Thymus (tissue), 11 donors: ENCODE measurements around the gene TEX11. TPM values are rescaled to one million over a fixed set of nuclear protein-coding genes. Genes with fewer than 3 reads are reported as not detected.
"Not testable (repeated sequence)": the region's sequence is repeated elsewhere in the genome, so short reads cannot be mapped to it uniquely, and the experiment has no call there.

Experiments used
- DNase-seq, 9 donors: peaks; one replicate each; pipeline ENCODE4 v3.0.0-alpha.2; 2013; ENCODE audit warnings: low spot score in 9 of 9, low read depth in 6 of 9, missing footprints in 1 of 9
- H3K27ac ChIP-seq, 2 donors: one replicate each; pipeline ENCODE4 v1.5.1; 2013; ENCODE audit warnings: control low read depth in 1 of 2, low read depth in 1 of 2, low read length in 1 of 2, mild to moderate bottlenecking in 1 of 2, moderate library complexity in 1 of 2
- H3K27me3 ChIP-seq, 2 donors: one replicate each; pipeline ENCODE4 v1.5.1; 2013; ENCODE audit warnings: low read length in 1 of 2; ENCODE audit not compliant: control insufficient read depth in 2 of 2, insufficient read depth in 1 of 2
- H3K36me3 ChIP-seq, 2 donors: one replicate each; pipeline ENCODE4 v1.5.1; 2013; ENCODE audit warnings: low read length in 1 of 2, mild to moderate bottlenecking in 1 of 2, moderate library complexity in 1 of 2; ENCODE audit not compliant: control insufficient read depth in 2 of 2, insufficient read depth in 2 of 2
- H3K4me1 ChIP-seq, 2 donors: one replicate each; pipeline ENCODE4 v1.5.1; 2013; ENCODE audit warnings: low read length in 2 of 2; ENCODE audit not compliant: control insufficient read depth in 2 of 2, insufficient read depth in 2 of 2
- H3K4me3 ChIP-seq, 2 donors: one replicate each; pipeline ENCODE4 v1.5.1; 2013; ENCODE audit warnings: low read length in 2 of 2, control low read depth in 1 of 2, mild to moderate bottlenecking in 1 of 2
- H3K9me3 ChIP-seq, 2 donors: one replicate each; pipeline ENCODE4 v1.5.1; 2013; ENCODE audit warnings: low read length in 1 of 2, mild to moderate bottlenecking in 1 of 2; ENCODE audit not compliant: control insufficient read depth in 2 of 2, insufficient read depth in 1 of 2
- WGBS: extraction: QIAGEN DNeasy Blood & Tissue Kit; methylation state at CpG from one replicate; pipeline ENCODE4 v1.1.7; 2013; 5-methylcytosine and 5-hydroxymethylcytosine counted together
- polyA plus RNA-seq: library from polyadenylated mRNA; stranded (reverse); fragments of 200-250 nt; gene quantifications from one replicate; pipeline ENCODE4 v1.2.3, GENCODE V29; 2013
- total RNA-seq: library from RNA; stranded (reverse); fragments of 120-200 nt; gene quantifications from one replicate; pipeline ENCODE4 v1.2.4, GENCODE V29; 2013
- donor health status: healthy.

The TEX11 gene
- total and polyA plus RNA-seq, 2 donors = 0.05 to 0.14 TPM

GRCh38 chrX:70878902-70879301 lies 29.6 kb downstream of the TEX11 start:
- DNase-seq = no peak
- no peaks in the 10 kb centered on the region for H3K9me3 ChIP-seq
- H3K27ac ChIP-seq = no peak overlapping the region
- no peak overlapping the region for H3K4me3 ChIP-seq
- H3K4me1 ChIP-seq = no peaks in the 10 kb centered on the region
- no peaks in the 10 kb centered on the region for H3K27me3 ChIP-seq
- no peaks in the 10 kb centered on the region for H3K36me3 ChIP-seq
- WGBS = 20% methylated on average over 2 of the region's 2 CpGs

DNA sequence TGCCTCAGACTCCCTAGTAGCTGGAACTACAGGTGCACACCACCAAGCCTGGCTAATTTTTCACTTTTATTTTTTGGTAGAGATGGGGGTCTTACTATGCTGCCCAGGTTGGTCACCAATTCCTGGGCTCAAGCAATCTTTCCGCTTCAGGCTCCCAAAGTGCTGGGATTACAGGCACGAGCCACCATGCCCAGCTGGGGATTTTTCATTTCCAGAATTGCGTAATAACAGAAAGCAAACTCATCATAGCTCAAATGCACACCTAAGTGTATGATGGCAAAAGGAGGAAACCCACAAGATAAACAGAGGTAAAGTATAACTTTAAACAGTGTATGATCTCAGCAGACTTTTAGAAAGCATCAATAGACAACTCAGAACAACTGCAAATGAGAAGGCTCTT lies 56.2 kb downstream of the TEX11 start:
- Histone ChIP-seq H3K4me1 (no peaks in the 10 kb centered on the region), H3K4me3 (no peak overlapping the region), H3K27ac (no peak overlapping the region), H3K36me3 (no peaks in the 10 kb centered on the region), H3K9me3 (no peaks in the 10 kb centered on the region), H3K27me3 (no peaks in the 10 kb centered on the region)
- DNase-seq = no peak
- WGBS = 93% methylated on average over 3 of the region's 3 CpGs

DNA sequence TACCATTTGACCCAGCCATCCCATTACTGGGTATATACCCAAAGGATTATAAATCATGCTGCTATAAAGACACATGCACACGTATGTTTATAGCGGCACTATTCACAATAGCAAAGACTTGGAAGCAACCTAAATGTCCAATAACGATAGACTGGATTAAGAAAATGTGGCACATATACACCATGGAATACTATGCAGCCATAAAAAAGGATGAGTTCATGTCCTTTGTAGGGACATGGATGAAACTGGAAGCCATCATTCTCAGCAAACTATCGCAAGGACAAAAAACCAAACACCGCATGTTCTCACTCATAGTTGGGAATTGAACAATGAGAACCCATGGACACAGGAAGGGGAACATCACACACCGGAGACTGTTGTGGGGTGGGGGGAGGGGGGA lies 64.4 kb downstream of the TEX11 start:
- 99% methylated on average over 6 of the region's 6 CpGs for WGBS
- not testable (repeated sequence) for H3K27ac ChIP-seq, H3K27me3 ChIP-seq, DNase-seq, H3K4me1 ChIP-seq, H3K36me3 ChIP-seq, H3K9me3 ChIP-seq, H3K4me3 ChIP-seq

DNA sequence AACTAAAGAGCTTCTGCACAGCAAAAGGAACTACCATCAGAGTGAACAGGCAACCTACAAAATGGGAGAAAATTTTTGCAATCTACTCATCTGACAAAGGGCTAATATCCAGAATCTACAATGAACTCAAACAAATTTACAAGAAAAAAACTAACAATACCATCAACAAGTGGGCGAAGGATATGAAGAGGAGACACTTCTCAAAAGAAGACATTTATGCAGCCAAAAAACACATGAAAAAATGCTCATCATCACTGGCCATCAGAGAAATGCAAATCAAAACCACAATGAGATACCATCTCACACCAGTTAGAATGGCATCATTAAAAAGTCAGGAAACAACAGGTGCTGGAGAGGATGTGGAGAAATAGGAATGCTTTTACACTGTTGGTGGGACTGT lies 64.9 kb downstream of the TEX11 start:
- H3K9me3 ChIP-seq, H3K4me1 ChIP-seq, H3K36me3 ChIP-seq, H3K4me3 ChIP-seq, DNase-seq, H3K27me3 ChIP-seq, H3K27ac ChIP-seq: not testable (repeated sequence)
- WGBS = 97% methylated on average over 1 of the region's 1 CpG

DNA sequence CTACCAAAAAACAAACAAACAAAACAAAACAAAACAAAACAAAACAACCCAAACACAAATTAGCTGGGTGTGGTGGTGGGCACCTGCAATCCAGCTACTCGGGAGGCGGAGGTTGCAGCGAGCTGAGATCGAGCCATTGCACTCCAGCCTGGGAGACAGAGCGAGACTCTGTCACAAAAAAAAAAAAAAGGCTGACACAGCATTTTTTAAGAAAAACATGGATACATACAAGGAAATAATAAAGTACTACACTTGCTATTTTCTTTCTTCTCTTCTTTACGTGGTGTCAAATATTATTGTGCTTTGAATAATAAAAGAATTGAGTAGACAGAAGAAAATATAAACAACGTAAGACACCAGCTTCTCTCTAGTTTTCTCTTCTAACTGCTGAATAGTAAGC lies 73.9 kb downstream of the TEX11 start:
- DNase-seq = no peak
- H3K9me3 ChIP-seq = no peaks in the 10 kb centered on the region
- no peaks in the 10 kb centered on the region for H3K36me3 ChIP-seq
- no peaks in the 10 kb centered on the region for H3K27me3 ChIP-seq
- H3K4me1 ChIP-seq = no peaks in the 10 kb centered on the region
- no peak overlapping the region for H3K4me3 ChIP-seq
- 97% methylated on average over 7 of the region's 7 CpGs for WGBS
- H3K27ac ChIP-seq = no peak overlapping the region

DNA sequence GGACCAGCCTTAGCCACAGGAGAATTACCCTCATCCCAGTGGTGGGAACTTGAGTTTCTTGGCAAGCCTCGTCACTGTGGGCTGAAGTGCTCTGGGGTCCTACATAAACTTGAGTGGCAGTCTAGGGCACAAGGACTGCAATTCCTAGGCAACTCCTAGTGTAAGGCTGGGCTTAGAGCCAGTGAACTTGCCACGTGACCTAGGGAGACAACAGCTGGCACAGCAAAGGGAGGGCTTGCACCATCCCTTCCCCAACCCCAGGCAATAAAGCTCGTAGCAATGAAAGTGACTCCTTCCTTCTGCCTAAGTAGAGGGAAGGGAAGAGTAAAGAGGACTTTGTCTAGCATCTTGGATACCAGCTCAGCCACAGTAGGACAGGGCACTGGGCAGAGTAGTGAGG lies 81.8 kb downstream of the TEX11 start:
- no peaks in the 10 kb centered on the region for H3K4me1 ChIP-seq
- WGBS = 86% methylated on average over 3 of the region's 3 CpGs
- no peaks in the 10 kb centered on the region for H3K27me3 ChIP-seq
- H3K27ac ChIP-seq = no peak overlapping the region
- no peak overlapping the region for H3K4me3 ChIP-seq
- DNase-seq = no peak
- H3K9me3 ChIP-seq = no peaks in the 10 kb centered on the region
- H3K36me3 ChIP-seq = no peaks in the 10 kb centered on the region

- 98% methylated on average over 4 of the region's 4 CpGs for WGBS
- no peak overlapping the region for H3K4me3 ChIP-seq
- H3K9me3 ChIP-seq = no peaks in the 10 kb centered on the region
- DNase-seq = no peak
- H3K27me3 ChIP-seq = no peaks in the 10 kb centered on the region
- no peaks in the 10 kb centered on the region for H3K36me3 ChIP-seq
- no peak overlapping the region for H3K27ac ChIP-seq
- no peaks in the 10 kb centered on the region for H3K4me1 ChIP-seq
Observed at GRCh38 chrX:70825366-70825765, 83.1 kb downstream of the TEX11 start.

- no peaks in the 10 kb centered on the region for H3K4me1 ChIP-seq
- H3K27ac ChIP-seq = no peak overlapping the region
- WGBS = 95% methylated on average over 11 of the region's 11 CpGs
- H3K27me3 ChIP-seq = no peaks in the 10 kb centered on the region
- H3K4me3 ChIP-seq = no peak overlapping the region
- DNase-seq = no peak
- H3K9me3 ChIP-seq = no peaks in the 10 kb centered on the region
- no peaks in the 10 kb centered on the region for H3K36me3 ChIP-seq
Observed at GRCh38 chrX:70808942-70809940, 99.3 kb downstream of the TEX11 start.

- DNase-seq = no peak
- Histone ChIP-seq H3K27ac (no peak overlapping the region), H3K9me3 (no peaks in the 10 kb centered on the region), H3K27me3 (no peaks in the 10 kb centered on the region), H3K36me3 (no peaks in the 10 kb centered on the region), H3K4me3 (no peak overlapping the region), H3K4me1 (no peaks in the 10 kb centered on the region)
- WGBS = 96% methylated on average over 8 of the region's 8 CpGs
Observed at GRCh38 chrX:70806081-70806480, 102.4 kb downstream of the TEX11 start.
